ENCODE measurements around the gene PPP2R5C. TPM values are rescaled to one million over a fixed set of nuclear protein-coding genes. Genes with fewer than 3 reads are reported as not detected.

PPP2R5C gene
- total and polyA plus RNA-seq, 9 of the 15 experiments (the other 6 are each of a cell fraction or from before 2014, with no cell fraction given) = 284 to 617 (median 395) TPM

DNA sequence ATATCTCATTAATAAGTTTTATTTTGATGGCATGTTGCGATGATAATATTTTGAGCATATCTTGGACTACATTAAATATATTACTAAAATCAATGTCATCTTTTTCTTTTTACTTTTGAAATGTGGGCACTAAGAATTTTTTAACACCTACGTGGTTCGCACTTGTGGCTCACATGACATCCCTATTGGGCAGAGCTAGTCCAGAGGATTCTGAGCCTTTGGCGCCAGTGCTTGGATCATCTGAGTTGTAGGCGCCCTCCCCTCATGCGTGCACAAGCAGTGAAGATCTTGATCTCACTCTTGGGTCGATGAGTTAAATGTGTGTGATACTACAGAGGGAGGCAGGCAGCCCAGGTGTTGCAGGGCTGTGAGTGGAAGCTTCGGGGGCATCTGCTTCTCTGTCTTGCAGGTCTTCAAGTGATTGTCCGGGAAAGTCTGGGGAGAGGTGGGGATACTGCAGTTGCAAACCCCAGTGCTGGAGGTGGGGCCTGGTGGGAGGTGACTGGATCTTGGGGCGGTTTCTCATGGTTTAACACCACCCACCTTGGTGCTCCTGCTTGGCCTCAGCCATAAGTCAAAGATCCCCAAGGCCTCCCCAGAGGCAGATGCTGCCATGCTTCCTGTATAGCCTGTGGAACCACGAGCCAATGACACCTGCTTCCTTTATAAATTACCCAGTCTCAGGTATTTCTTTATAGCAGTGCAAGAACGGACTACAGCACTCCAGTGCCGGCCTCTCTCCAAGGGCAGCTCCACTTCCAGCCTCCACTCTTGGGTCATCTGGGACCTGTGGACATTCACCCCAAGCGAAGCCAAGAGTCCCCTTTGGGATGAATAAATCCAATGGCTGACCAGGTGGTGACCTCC, 46.1 kb upstream of the PPP2R5C start (continued):
- peak; percentile 77; the same call in 1 of the 2 replicates for TF ChIP-seq ZNF592 (IDR thresholded peaks at IDR 0.05)
- TF ChIP-seq NFIC (IDR thresholded peaks at IDR 0.05) = no peak
- TF ChIP-seq KLF10 (CRISPR knock-in tag; IDR thresholded peaks at IDR 0.05) = no peak
- no peak for TF ChIP-seq CREM (IDR thresholded peaks at IDR 0.05; ENCODE audit: low read depth)
- TF ChIP-seq TBL1XR1 (IDR thresholded peaks at IDR 0.05; ENCODE audit: low read length in 2 of 2) = no peak
- TF ChIP-seq SMAD3 (CRISPR knock-in tag; conservative IDR thresholded peaks at IDR 0.05) = no peak
- TF ChIP-seq HNRNPL (IDR thresholded peaks at IDR 0.05; ENCODE audit: low read depth, low read length) = no peak
- 0 out of 4 replicates have a peak, but pooled peaks of 1 of the 2 experiments have one; percentile 12 for TF ChIP-seq TRIM24 (IDR thresholded peaks at IDR 0.05)
- no peak for TF ChIP-seq RHOXF2B (CRISPR knock-in tag; conservative IDR thresholded peaks at IDR 0.05)
- TF ChIP-seq KDM5B (IDR thresholded peaks at IDR 0.05; ENCODE audit: insufficient replicate concordance, low read depth, low read length) = no peak
- TF ChIP-seq L3MBTL2 (IDR thresholded peaks at IDR 0.05) = peak; percentile 75
- TF ChIP-seq SNRNP70 (optimal IDR thresholded peaks at IDR 0.05; ENCODE audit: low read depth, low read length) = no peak
- TF ChIP-seq, protein P1, sequence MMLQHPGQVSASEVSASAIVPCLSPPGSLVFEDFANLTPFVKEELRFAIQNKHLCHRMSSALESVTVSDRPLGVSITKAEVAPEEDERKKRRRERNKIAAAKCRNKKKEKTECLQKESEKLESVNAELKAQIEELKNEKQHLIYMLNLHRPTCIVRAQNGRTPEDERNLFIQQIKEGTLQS (IDR thresholded peaks at IDR 0.05) = no peak; the same call in 1 of the 2 replicates
- TF ChIP-seq, protein P1 (CRISPR knock-in tag; conservative IDR thresholded peaks at IDR 0.05) = no peak
- TF ChIP-seq, protein P2, sequence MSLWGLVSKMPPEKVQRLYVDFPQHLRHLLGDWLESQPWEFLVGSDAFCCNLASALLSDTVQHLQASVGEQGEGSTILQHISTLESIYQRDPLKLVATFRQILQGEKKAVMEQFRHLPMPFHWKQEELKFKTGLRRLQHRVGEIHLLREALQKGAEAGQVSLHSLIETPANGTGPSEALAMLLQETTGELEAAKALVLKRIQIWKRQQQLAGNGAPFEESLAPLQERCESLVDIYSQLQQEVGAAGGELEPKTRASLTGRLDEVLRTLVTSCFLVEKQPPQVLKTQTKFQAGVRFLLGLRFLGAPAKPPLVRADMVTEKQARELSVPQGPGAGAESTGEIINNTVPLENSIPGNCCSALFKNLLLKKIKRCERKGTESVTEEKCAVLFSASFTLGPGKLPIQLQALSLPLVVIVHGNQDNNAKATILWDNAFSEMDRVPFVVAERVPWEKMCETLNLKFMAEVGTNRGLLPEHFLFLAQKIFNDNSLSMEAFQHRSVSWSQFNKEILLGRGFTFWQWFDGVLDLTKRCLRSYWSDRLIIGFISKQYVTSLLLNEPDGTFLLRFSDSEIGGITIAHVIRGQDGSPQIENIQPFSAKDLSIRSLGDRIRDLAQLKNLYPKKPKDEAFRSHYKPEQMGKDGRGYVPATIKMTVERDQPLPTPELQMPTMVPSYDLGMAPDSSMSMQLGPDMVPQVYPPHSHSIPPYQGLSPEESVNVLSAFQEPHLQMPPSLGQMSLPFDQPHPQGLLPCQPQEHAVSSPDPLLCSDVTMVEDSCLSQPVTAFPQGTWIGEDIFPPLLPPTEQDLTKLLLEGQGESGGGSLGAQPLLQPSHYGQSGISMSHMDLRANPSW (CRISPR knock-in tag; IDR thresholded peaks at IDR 0.05) = no peak
- TF ChIP-seq ZNF436 (CRISPR knock-in tag; IDR thresholded peaks at IDR 0.05) = no peak
- TF ChIP-seq, protein P3, sequence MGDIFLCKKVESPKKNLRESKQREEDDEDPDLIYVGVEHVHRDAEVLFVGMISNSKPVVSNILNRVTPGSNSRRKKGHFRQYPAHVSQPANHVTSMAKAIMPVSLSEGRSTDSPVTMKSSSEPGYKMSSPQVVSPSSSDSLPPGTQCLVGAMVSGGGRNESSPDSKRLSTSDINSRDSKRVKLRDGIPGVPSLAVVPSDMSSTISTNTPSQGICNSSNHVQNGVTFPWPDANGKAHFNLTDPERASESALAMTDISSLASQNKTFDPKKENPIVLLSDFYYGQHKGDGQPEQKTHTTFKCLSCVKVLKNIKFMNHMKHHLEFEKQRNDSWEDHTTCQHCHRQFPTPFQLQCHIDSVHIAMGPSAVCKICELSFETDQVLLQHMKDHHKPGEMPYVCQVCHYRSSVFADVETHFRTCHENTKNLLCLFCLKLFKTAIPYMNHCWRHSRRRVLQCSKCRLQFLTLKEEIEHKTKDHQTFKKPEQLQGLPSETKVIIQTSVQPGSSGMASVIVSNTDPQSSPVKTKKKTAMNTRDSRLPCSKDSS (IDR thresholded peaks at IDR 0.05; ENCODE audit: low read depth, partially characterized antibody) = no peak
